Heart left ventricle (tissue), 13 donors: ENCODE measurements around the gene TNPO3.

ENCODE experiments used
- POLR2A ChIP-seq, 2 donors: fragments of 450-650 bp; IDR thresholded peaks; one replicate each; pipeline ENCODE4 v1.6.1; 2017; ENCODE audit warnings: antibody characterized with exemption in 2 of 2, mild to moderate bottlenecking in 2 of 2, moderate library complexity in 2 of 2
- TF ChIP-seq, protein P1 (sequence below), 12 donors: fragments of 200-600 bp; sonication (generic) in 4 of 12; IDR thresholded peaks; one replicate each; pipeline versions ENCODE4 v1.5.0 to v1.8.0; 2018 to 2022; ENCODE audit warnings: antibody characterized with exemption in 12 of 12, mild to moderate bottlenecking in 5 of 12
- donor health status: ischemic (EF 13 %, LVEDD 7.1; RV severe dilation, severe dysfunction).
- donor health status: DM: no; HTN: yes; CAD: no.
- donor health status: DM: no; HTN: no; CAD: no.
- donor health status: ischemic (EF 25% LVEDD 6.9; RV normal size, moderate dysfunction).
- donor health status: ischemic (EF 25% LVEDD 5.7; RV mildly dilated, moderate dysfunction).
- donor health status: ischemic (EF 35%, LVEDD 5.7; RV mildly dilated, moderate dysfunction).
- donor health status: nonischemic (EF 11% LVEDD 7.7; RV severe dilation, severe dysfunction).
- donor health status: DM: yes; HTN: yes; CAD: no.
- donor health status: PGD.
- donor health status: ischemic (EF 29% LVEDD 5.4; RV normal size, mild dysfunction).
- donor health status: nonischemic (EF 23%, LVEDD 6.1; RV moderate dilation, normal function).

GRCh38 chr7:128997181-128997580 is 57.7 kb downstream of the TNPO3 start:
- TF ChIP-seq, protein P1, sequence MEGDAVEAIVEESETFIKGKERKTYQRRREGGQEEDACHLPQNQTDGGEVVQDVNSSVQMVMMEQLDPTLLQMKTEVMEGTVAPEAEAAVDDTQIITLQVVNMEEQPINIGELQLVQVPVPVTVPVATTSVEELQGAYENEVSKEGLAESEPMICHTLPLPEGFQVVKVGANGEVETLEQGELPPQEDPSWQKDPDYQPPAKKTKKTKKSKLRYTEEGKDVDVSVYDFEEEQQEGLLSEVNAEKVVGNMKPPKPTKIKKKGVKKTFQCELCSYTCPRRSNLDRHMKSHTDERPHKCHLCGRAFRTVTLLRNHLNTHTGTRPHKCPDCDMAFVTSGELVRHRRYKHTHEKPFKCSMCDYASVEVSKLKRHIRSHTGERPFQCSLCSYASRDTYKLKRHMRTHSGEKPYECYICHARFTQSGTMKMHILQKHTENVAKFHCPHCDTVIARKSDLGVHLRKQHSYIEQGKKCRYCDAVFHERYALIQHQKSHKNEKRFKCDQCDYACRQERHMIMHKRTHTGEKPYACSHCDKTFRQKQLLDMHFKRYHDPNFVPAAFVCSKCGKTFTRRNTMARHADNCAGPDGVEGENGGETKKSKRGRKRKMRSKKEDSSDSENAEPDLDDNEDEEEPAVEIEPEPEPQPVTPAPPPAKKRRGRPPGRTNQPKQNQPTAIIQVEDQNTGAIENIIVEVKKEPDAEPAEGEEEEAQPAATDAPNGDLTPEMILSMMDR (IDR thresholded peaks at IDR 0.05): no peak
- TF ChIP-seq POLR2A (IDR thresholded peaks at IDR 0.05): no peak
